GM21423 (cell line): ENCODE measurements around the gene ZNF658.
"Not testable (repeated sequence)": the region's sequence is repeated elsewhere in the genome, so short reads cannot be mapped to it uniquely, and the experiment has no call there.

ENCODE experiments used
- ATAC-seq: cut with Tn5 transposase; IDR thresholded peaks from one replicate; pipeline ENCODE4 v1.9.1; 2021; ENCODE audit warnings: mild to moderate bottlenecking, moderate library complexity; ENCODE audit not compliant: unreplicated experiment

ZNF658 gene

DNA sequence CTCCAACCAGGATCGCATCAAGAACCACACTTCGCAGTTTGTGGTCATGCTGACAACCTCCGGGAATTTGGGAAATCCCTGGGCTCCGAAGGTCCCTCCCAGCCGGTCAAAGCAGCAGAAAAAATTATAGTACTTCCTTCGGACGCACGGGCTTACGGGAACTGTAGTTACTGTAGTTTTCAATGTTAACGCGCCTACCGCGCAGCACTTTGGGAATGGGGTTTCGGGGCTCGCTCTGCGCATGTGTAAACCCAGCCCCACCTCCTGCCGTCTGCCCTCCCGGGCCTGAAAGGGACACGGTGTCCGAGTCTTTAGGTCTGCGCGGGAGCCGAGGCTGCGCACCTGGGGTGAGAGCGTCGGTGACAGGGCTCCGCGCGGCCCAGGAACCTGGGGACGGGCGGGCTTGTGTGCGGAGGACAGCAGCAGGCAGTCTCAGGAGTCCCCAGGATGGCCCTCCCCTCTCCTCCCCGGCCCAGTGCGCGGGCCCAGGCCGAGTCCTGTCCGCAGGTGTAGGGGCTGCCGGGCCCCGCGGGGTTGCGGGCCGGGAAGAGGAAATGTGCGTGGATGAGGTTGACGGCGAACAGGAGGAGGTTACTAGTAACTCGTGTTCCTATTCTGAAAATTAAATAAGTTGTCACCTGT is at the start of gene ZNF658:
Gene ZNF658 (plus strand): TSS at position 236 of the 642 bp plus-strand sequence. CDS start 2,837 bp downstream, outside the sequence.
- ATAC-seq = peak; percentile 98

- ATAC-seq = not testable (repeated sequence)
Observed at GRCh38 chr9:66861732-66862131, 38.8 kb upstream of the ZNF658 start.

GRCh38 chr9:66868660-66869059 is 31.9 kb upstream of the ZNF658 start:
- ATAC-seq = not testable (repeated sequence)

GRCh38 chr9:66880605-66881004 is 19.9 kb upstream of the ZNF658 start:
- not testable (repeated sequence) for ATAC-seq

- ATAC-seq = not testable (repeated sequence)
Observed at GRCh38 chr9:66881847-66882246, 18.7 kb upstream of the ZNF658 start.

DNA sequence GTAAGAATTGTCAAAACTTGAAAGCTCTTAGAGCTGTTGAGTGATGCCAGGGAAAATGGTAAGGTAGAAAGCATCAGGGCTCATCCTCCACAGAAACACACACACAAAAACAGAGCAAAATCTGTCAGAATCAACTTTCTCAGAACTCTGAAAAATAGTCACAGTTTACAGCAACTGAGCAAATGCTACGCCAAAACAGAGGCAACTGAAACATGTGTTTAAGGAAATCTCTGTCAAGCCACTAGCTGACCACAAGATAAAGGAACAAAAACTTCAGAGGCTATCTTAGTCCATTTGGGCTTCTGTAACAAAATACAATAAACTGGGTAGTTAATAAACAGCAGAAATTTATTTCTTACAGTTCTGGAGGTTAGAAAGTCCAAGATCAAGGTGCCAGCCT is 10.2 kb upstream of the ZNF658 start:
- peak; percentile 83 for ATAC-seq

DNA sequence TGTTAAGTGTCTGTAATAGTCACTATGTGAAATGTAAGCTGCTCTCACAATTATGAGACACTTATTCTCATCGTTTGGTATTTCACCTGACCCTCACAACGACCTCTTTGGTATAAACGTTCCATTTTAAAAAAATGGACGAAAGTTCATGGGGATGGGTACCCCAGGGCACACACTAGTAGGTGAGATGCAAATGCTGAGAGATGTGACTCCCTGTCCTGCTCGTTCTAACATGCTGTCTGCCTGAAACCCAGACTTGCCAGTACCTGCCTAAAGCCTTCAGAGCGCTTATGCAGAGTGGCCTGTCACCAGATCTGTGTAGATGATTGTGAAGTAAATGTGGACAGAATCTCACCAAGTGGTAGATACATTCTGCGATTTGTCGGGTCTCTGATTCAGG is 616 bp downstream of the ZNF658 start:
- peak; percentile 23 for ATAC-seq

DNA sequence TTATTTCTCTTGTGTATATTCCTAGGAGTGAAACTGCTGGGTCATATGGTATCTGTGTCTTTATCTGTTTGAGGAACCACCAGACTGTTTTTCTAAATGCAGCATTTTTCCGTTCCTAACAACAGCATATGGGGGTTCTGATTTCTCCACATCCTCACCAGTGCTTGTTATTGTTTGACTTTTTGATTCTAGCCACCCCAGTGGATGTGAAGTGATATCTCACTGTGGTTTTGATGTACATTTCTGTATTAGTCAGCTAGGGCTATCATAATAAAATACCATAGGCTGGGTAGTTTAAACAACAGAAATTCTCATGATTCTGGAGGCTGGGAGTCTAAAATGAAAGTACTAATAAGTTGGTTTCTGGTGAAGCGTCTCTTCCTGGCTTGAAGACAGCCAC is 9.0 kb downstream of the ZNF658 start:
- ATAC-seq = not testable (repeated sequence)

- not testable (repeated sequence) for ATAC-seq
Observed at GRCh38 chr9:66920072-66920471, 19.5 kb downstream of the ZNF658 start.

DNA sequence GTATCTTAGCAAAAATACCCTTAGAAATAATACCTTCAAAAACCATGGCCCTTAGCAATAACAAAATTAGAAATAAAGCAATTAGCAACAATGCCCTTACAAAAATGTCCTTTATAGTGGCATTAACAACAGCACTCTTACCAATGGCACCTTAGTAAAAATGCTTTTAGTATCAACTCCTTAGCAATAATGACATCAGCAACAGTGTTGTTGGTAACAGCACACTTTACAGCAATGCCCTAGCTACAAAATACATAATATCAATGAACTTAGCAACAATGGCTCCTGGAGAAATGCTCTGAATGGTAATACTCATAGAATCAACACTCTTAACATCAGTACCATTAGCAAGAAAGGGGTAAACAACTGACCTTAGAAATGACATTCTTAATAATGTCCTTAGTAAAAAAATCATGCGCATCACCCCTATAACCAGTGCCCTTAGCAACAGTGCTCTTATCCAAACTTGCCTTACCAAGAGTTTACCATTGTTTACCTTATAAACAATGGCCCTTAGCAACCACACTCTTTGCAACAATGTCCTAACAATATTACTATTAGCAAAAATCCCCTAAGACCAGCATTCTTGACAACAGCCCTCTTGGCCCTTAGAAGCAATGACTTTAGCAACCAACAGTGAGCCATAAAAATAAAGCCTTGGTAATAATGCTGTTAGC is 35.8 kb downstream of the ZNF658 start:
- ATAC-seq = not testable (repeated sequence)

DNA sequence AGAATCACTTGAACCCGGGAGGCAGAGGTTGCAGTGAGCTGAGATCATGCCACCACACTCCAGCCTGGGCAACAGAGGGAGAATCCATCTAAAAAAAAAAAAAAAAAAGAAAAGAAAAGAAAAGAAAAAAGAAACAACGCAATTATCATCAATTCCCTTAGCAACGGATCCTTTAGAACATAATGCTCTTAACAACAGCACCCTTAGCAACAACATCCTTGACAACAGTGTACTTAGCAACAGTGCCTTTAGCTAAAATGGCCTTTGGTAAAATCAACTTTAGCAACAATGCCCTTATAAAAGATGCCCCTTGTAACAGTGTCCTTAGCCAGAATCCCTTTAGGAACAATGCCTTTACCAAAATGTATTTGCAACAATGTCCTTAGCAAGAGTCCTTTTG is 37.1 kb downstream of the ZNF658 start:
- not testable (repeated sequence) for ATAC-seq

GRCh38 chr9:66938322-66938721 is 37.8 kb downstream of the ZNF658 start:
- not testable (repeated sequence) for ATAC-seq

- ATAC-seq = not testable (repeated sequence)
Observed at GRCh38 chr9:66939878-66940830, 39.6 kb downstream of the ZNF658 start.

- ATAC-seq = not testable (repeated sequence)
Observed at GRCh38 chr9:66942400-66943155, 42.1 kb downstream of the ZNF658 start.

DNA sequence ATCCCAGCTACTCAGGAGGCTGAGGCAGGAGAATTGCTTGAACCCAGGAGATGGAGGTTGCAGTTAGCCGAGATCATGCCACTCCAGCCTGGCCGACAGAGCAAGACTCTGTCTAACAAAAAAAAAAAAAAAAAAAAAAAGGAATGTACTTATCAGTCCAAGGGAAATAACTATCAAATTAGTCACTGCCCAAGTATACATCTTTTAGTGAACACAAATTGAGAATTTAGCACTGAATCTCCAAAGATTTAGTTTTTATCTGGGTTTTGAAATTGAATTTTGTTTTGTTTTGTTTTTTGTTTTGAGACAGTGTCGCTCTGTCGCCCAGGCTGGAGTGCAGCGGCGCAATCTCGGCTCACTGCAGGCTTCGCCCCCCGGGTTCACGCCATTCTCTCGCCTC is 52.1 kb downstream of the ZNF658 start:
- not testable (repeated sequence) for ATAC-seq
